Lower leg skin (tissue), 4 donors: ENCODE measurements around the gene KCNMA1. TPM values are rescaled to one million over a fixed set of nuclear protein-coding genes. Genes with fewer than 3 reads are reported as not detected.

Source experiments
- DNase-seq, 2 donors: peaks; one replicate each; pipeline ENCODE4 v3.0.0-alpha.2; 2019; ENCODE audit warnings: low spot score in 2 of 2
- H3K4me3 ChIP-seq: fragments of 200-600 bp; sonication (generic); 2 replicates; pipeline ENCODE4 v1.5.1; 2017; ENCODE audit warnings: mild to moderate bottlenecking, low read depth; ENCODE audit not compliant: poor library complexity, severe bottlenecking
- CTCF ChIP-seq, 3 donors: fragments of 450-650 bp; IDR thresholded peaks; one replicate each; pipeline ENCODE4 v1.5.1; 2016; ENCODE audit warnings: antibody characterized with exemption in 3 of 3, mild to moderate bottlenecking in 3 of 3, moderate library complexity in 2 of 3
- POLR2A ChIP-seq, 2 donors: fragments of 450-650 bp; IDR thresholded peaks; one replicate each; pipeline ENCODE4 v1.6.1; 2016 to 2017; ENCODE audit warnings: antibody characterized with exemption in 2 of 2, mild to moderate bottlenecking in 1 of 2, moderate library complexity in 1 of 2
- WGBS, 2 donors: methylation state at CpG; one replicate each; pipeline ENCODE4 v1.1.5; 2018; 5-methylcytosine and 5-hydroxymethylcytosine counted together
- intact Hi-C: fragments of 100-400 bp; cut with DNase I; formaldehyde crosslinking; loops from one replicate; pipeline ENCODE4 v1.15.0; 2023; ENCODE audit warnings: low total_unique reads
- total RNA-seq, 4 donors: library from RNA; depleted of rRNA; stranded (reverse); fragments of >200 nt; gene quantifications; one replicate each; pipeline ENCODE4 v1.1.0, GENCODE V29; 2016

KCNMA1 gene
- total RNA-seq, 4 donors from 2014 or later = 4.1 to 9.9 (median 6.5) TPM

GRCh38 chr10:77387247-77387646, 250.4 kb downstream of the KCNMA1 start:
- intact Hi-C loops = no loop called here
- DNase-seq = no peak
- H3K4me3 ChIP-seq = no peak overlapping the region
- TF ChIP-seq POLR2A (IDR thresholded peaks at IDR 0.05) (no peak), CTCF (IDR thresholded peaks at IDR 0.05) (no peak)

- no peak overlapping the region for H3K4me3 ChIP-seq
- no peak for TF ChIP-seq POLR2A (IDR thresholded peaks at IDR 0.05)
- no peak for TF ChIP-seq CTCF (IDR thresholded peaks at IDR 0.05)
- no peak for DNase-seq
- 9 to 10% methylated on average over 5 of the region's 5 CpGs for WGBS, 2 donors
- intact Hi-C loops = no loop called here
Measured at GRCh38 chr10:77386838-77387237, 250.8 kb downstream of the KCNMA1 start.

- peak in 1 of 2 donors; percentile 26 for DNase-seq
- intact Hi-C loops = no loop called here
- no peak overlapping the region for H3K4me3 ChIP-seq
- TF ChIP-seq CTCF (IDR thresholded peaks at IDR 0.05) (no peak), POLR2A (IDR thresholded peaks at IDR 0.05) (no peak)
- 52 to 58% methylated on average over 4 of the region's 4 CpGs for WGBS, 2 donors
Measured at GRCh38 chr10:77386365-77386764, 251.2 kb downstream of the KCNMA1 start.

GRCh38 chr10:77385315-77385714, 252.3 kb downstream of the KCNMA1 start:
- DNase-seq = no peak
- WGBS, 2 donors = 88 to 89% methylated on average over 2 of the region's 2 CpGs
- no peak overlapping the region for H3K4me3 ChIP-seq
- intact Hi-C loops = no loop called here
- TF ChIP-seq CTCF (IDR thresholded peaks at IDR 0.05) = no peak
- no peak for TF ChIP-seq POLR2A (IDR thresholded peaks at IDR 0.05)

- peak in 1 of 2 donors; percentile 59 for DNase-seq
Measured at GRCh38 chr10:77383861-77384553, 253.6 kb downstream of the KCNMA1 start.

More at GRCh38 chr10:77383861-77384553, 253.6 kb downstream of the KCNMA1 start:
- no peak for TF ChIP-seq CTCF (IDR thresholded peaks at IDR 0.05)
- TF ChIP-seq POLR2A (IDR thresholded peaks at IDR 0.05) = no peak
- intact Hi-C loops = no loop called here
- no peak overlapping the region for H3K4me3 ChIP-seq
- 87 to 88% methylated on average over 14 of the region's 14 CpGs for WGBS, 2 donors
